ENCODE results near the gene CXCL5.

DNA sequence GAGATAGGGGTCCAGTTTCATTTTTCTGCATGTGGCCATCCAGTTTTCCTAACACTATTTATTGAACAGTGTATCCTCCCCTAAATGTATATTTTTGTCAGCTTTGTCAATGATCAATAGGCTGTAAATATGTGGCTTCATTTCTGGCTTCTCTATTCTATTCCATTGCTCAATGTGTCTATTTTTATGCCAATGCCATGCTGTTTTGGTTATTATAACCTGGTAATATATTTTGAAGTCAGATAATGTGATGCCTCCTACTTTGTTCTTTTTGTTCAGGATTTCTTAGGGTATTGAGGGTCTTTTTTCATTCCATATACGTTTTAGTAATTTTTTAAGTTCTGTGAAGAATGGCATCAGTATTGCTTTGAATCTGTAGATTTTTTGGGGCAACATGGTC lies 48.7 kb upstream of the CXCL5 start:
- TF ChIP-seq CTCF (conservative IDR thresholded peaks at IDR 0.05 in 1 of 2, IDR thresholded peaks at IDR 0.05 in 1 of 2; ENCODE audit: extremely low read depth in 1 of 2, insufficient read depth in 1 of 2, low read depth in 1 of 2, low read length in 2 of 2) (no peak), EZH2 (IDR thresholded peaks at IDR 0.05; ENCODE audit: borderline replicate concordance, low read length) (no peak)

All from mammary epithelial cell (primary cell).